Tibial artery (tissue), 4 donors: ENCODE measurements around the gene IVD.

Source experiments
- DNase-seq, 2 donors: peaks; one replicate each; pipeline ENCODE4 v3.0.0-alpha.2; 2019
- H3K27ac ChIP-seq, 2 donors: fragments of 200-600 bp; sonication (generic) in 1 of 2; 1 replicate in 1 of 2; 2 replicates in 1 of 2; pipeline ENCODE4 v1.5.1; 2018 to 2019; ENCODE audit warnings: mild to moderate bottlenecking in 1 of 2
- H3K27me3 ChIP-seq, 2 donors: fragments of 200-600 bp; sonication (generic) in 1 of 2; one replicate each; pipeline versions ENCODE4 v1.5.1 to v1.6.0; 2016 to 2019
- H3K36me3 ChIP-seq, 3 donors: fragments of 200-600 bp; sonication (generic) in 2 of 3; one replicate each; pipeline ENCODE4 v1.5.1; 2016 to 2019; ENCODE audit warnings: mild to moderate bottlenecking in 2 of 3
- H3K4me1 ChIP-seq, 4 donors: fragments of 200-600 bp; sonication (generic) in 2 of 4; 1 replicate in 3 of 4; 2 replicates in 1 of 4; pipeline ENCODE4 v1.5.1; 2016 to 2019
- H3K4me3 ChIP-seq, 2 donors: fragments of 200-600 bp; sonication (generic) in 1 of 2; 1 replicate in 1 of 2; 2 replicates in 1 of 2; pipeline ENCODE4 v1.5.1; 2018 to 2019; ENCODE audit warnings: mild to moderate bottlenecking in 2 of 2
- H3K9me3 ChIP-seq, 3 donors: fragments of 200-600 bp; sonication (generic) in 1 of 3; one replicate each; pipeline ENCODE4 v1.5.1; 2016 to 2019
- intact Hi-C: fragments of 100-400 bp; cut with DNase I; formaldehyde crosslinking; loops from one replicate; pipeline ENCODE4 v1.15.0; 2023; ENCODE audit warnings: low total_unique reads
- TF ChIP-seq, protein P1 (sequence below), 2 experiments: fragments of 200-600 bp in 1 of 2; fragments of 450-650 bp in 1 of 2; IDR thresholded peaks; one replicate each; pipeline ENCODE4 v1.5.1; 2017 to 2019; ENCODE audit warnings: antibody characterized with exemption in 2 of 2, mild to moderate bottlenecking in 1 of 2, moderate library complexity in 1 of 2

The IVD gene

GRCh38 chr15:40382580-40383456 is 22.8 kb upstream of the IVD start, which contains the start of gene KNSTRN:
KNSTRN (plus strand) TSS chr15:40382721; CDS start chr15:40382836, 115 bp downstream.
- peak; percentile 92 to 93 for DNase-seq
- intact Hi-C loops: no loop called here
- TF ChIP-seq, protein P1, sequence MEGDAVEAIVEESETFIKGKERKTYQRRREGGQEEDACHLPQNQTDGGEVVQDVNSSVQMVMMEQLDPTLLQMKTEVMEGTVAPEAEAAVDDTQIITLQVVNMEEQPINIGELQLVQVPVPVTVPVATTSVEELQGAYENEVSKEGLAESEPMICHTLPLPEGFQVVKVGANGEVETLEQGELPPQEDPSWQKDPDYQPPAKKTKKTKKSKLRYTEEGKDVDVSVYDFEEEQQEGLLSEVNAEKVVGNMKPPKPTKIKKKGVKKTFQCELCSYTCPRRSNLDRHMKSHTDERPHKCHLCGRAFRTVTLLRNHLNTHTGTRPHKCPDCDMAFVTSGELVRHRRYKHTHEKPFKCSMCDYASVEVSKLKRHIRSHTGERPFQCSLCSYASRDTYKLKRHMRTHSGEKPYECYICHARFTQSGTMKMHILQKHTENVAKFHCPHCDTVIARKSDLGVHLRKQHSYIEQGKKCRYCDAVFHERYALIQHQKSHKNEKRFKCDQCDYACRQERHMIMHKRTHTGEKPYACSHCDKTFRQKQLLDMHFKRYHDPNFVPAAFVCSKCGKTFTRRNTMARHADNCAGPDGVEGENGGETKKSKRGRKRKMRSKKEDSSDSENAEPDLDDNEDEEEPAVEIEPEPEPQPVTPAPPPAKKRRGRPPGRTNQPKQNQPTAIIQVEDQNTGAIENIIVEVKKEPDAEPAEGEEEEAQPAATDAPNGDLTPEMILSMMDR (IDR thresholded peaks at IDR 0.05): no peak
- H3K27ac ChIP-seq: peak within 1 kb of the TSS in 1 of 2 donors; percentile 48
- peak within 1 kb of the TSS; percentile 70 to 74 for H3K4me3 ChIP-seq
- H3K9me3 ChIP-seq: no peaks in the 10 kb centered on the region
- H3K27me3 ChIP-seq: no peaks in the 10 kb centered on the region
- peaks cover 0 to 15% (median 14%) of the 10 kb centered on the region in 3 donors for H3K36me3 ChIP-seq
- peaks cover 0 to 34% (median 19%) of the 10 kb centered on the region in 4 donors for H3K4me1 ChIP-seq

- no peak overlapping the region for H3K27ac ChIP-seq
- no peak for DNase-seq
- H3K36me3 ChIP-seq: peaks cover 0 to 41% (median 39%) of the 10 kb centered on the region in 3 donors
- H3K4me1 ChIP-seq: peaks cover 0 to 16% (median 10%) of the 10 kb centered on the region in 4 donors
- TF ChIP-seq, protein P1 (IDR thresholded peaks at IDR 0.05): no peak
- H3K27me3 ChIP-seq: no peaks in the 10 kb centered on the region
- no peaks in the 10 kb centered on the region for H3K9me3 ChIP-seq
- intact Hi-C loops: no loop called here
- no peak overlapping the region for H3K4me3 ChIP-seq
These were observed 19.1 kb upstream of the IVD start for GRCh38 chr15:40386480-40386879.

GRCh38 chr15:40388941-40389823 is 16.4 kb upstream of the IVD start:
- H3K27ac ChIP-seq: no peak overlapping the region
- DNase-seq: peak in 1 of 2 donors; percentile 27

GRCh38 chr15:40389824-40390595 is 15.6 kb upstream of the IVD start:
- Histone ChIP-seq H3K36me3 (peaks cover 11 to 74% (median 62%) of the 10 kb centered on the region in 3 donors), H3K4me1 (no peaks in the 10 kb centered on the region), H3K4me3 (no peak overlapping the region), H3K9me3 (no peaks in the 10 kb centered on the region), H3K27me3 (no peaks in the 10 kb centered on the region), H3K27ac (no peak overlapping the region)
- TF ChIP-seq, protein P1 (IDR thresholded peaks at IDR 0.05): no peak
- no peak for DNase-seq
- intact Hi-C loops: no loop called here

More at GRCh38 chr15:40388941-40389823, 16.4 kb upstream of the IVD start:
- no peak overlapping the region for H3K4me3 ChIP-seq
- peaks cover 11 to 67% (median 62%) of the 10 kb centered on the region in 3 donors for H3K36me3 ChIP-seq
- peaks cover 0 to 3% (median under 1%) of the 10 kb centered on the region in 4 donors for H3K4me1 ChIP-seq
- intact Hi-C loops: no loop called here
- TF ChIP-seq, protein P1 (IDR thresholded peaks at IDR 0.05): no peak
- H3K27me3 ChIP-seq: no peaks in the 10 kb centered on the region
- no peaks in the 10 kb centered on the region for H3K9me3 ChIP-seq
